Neural cell (in vitro differentiated cells): ENCODE measurements around the gene EIF2S2. TPM values are rescaled to one million over a fixed set of nuclear protein-coding genes. Genes with fewer than 3 reads are reported as not detected.

ENCODE experiments used
- H2AFZ ChIP-seq: fragments of 200-600, 300-800 bp; sonication (generic), shearing (Covaris generic); 2 replicates; pipeline ENCODE4 v1.6.0; 2014; ENCODE audit warnings: low read depth, mild to moderate bottlenecking, antibody characterized with exemption, low read length, moderate library complexity
- H3F3A ChIP-seq: fragments of 200-600 bp; shearing (Covaris generic); 2 replicates; pipeline ENCODE4 v1.6.1; 2016; ENCODE audit warnings: mild to moderate bottlenecking, moderate library complexity, mixed read lengths, antibody characterized with exemption, low read length; ENCODE audit not compliant: insufficient read depth, poor library complexity, severe bottlenecking
- H3K27ac ChIP-seq: fragments of 200-600, 300-800 bp; sonication (generic), shearing (Covaris generic); 2 replicates; pipeline ENCODE4 v1.5.1; 2014; ENCODE audit warnings: mild to moderate bottlenecking, low read length, moderate library complexity
- H3K27me3 ChIP-seq: fragments of 300-800, 200-600 bp; sonication (generic), shearing (Covaris generic); 2 replicates; pipeline ENCODE4 v1.6.0; 2014; ENCODE audit warnings: mild to moderate bottlenecking, low read depth, low read length, moderate library complexity; ENCODE audit not compliant: insufficient read depth
- H3K36me3 ChIP-seq: fragments of 300-800, 200-600 bp; sonication (generic), shearing (Covaris generic); 2 replicates; pipeline ENCODE4 v1.5.1; 2014; ENCODE audit warnings: mild to moderate bottlenecking, antibody characterized with exemption, low read length, moderate library complexity; ENCODE audit not compliant: insufficient read depth
- H3K4me2 ChIP-seq: fragments of 300-800, 200-600 bp; sonication (generic), shearing (Covaris generic); 2 replicates; pipeline ENCODE4 v1.6.0; 2014; ENCODE audit warnings: mild to moderate bottlenecking, low read length
- H3K4me3 ChIP-seq: fragments of 300-800, 200-600 bp; sonication (generic), shearing (Covaris generic); 2 replicates; pipeline ENCODE4 v1.5.1; 2014; ENCODE audit warnings: mild to moderate bottlenecking, low read length, moderate library complexity
- H3K79me2 ChIP-seq: fragments of 200-600 bp; shearing (Covaris generic); replicated peaks from 2 replicates; pipeline ENCODE4 v1.6.0; 2014; ENCODE audit warnings: mild to moderate bottlenecking, low read length, moderate library complexity; ENCODE audit not compliant: insufficient read depth
- H3K9ac ChIP-seq: fragments of 300-800, 200-600 bp; sonication (generic), shearing (Covaris generic); 2 replicates; pipeline ENCODE4 v1.6.1; 2016; ENCODE audit warnings: mild to moderate bottlenecking, low read length, mixed read lengths
- H3K9me2 ChIP-seq: fragments of 200-600 bp; shearing (Covaris generic); 2 replicates; pipeline ENCODE4 v1.6.1; 2016; ENCODE audit warnings: mild to moderate bottlenecking, low read length, mixed read lengths; ENCODE audit not compliant: insufficient read depth
- H3K9me3 ChIP-seq: fragments of 200-600, 300-800 bp; sonication (generic), shearing (Covaris generic); 2 replicates; pipeline ENCODE4 v1.6.1; 2016; ENCODE audit warnings: mild to moderate bottlenecking, mixed run types, low read length, moderate library complexity, mixed read lengths
- H4K20me1 ChIP-seq: fragments of 200-600 bp; shearing (Covaris generic); 2 replicates; pipeline ENCODE4 v1.6.1; 2016; ENCODE audit warnings: mild to moderate bottlenecking, mixed run types; ENCODE audit not compliant: insufficient read depth
- CTCF ChIP-seq: fragments of 450-650 bp; IDR thresholded peaks from 2 replicates; pipeline ENCODE4 v1.5.1; 2014; ENCODE audit warnings: antibody characterized with exemption, mild to moderate bottlenecking, moderate library complexity; ENCODE audit not compliant: poor library complexity, severe bottlenecking
- EP300 ChIP-seq: fragments of 450-650 bp; conservative IDR thresholded peaks from 2 replicates; pipeline ENCODE4 v1.6.1; 2014; ENCODE audit warnings: antibody characterized with exemption, mild to moderate bottlenecking, moderate library complexity; ENCODE audit not compliant: poor library complexity, severe bottlenecking
- MXI1 ChIP-seq: fragments of 450-650 bp; conservative IDR thresholded peaks from 2 replicates; pipeline ENCODE4 v1.6.1; 2014; ENCODE audit warnings: antibody characterized with exemption, mild to moderate bottlenecking; ENCODE audit not compliant: poor library complexity, severe bottlenecking
- POLR2AphosphoS5 ChIP-seq: IDR thresholded peaks from 2 replicates; pipeline ENCODE4 v1.6.1; 2012
- RAD21 ChIP-seq: fragments of 450-650 bp; conservative IDR thresholded peaks from 2 replicates; pipeline ENCODE4 v1.6.1; 2014; ENCODE audit warnings: antibody characterized with exemption, mild to moderate bottlenecking, moderate library complexity
- REST ChIP-seq: IDR thresholded peaks from 2 replicates; pipeline ENCODE4 v1.6.1; 2012; ENCODE audit warnings: borderline replicate concordance
- SMC3 ChIP-seq: fragments of 450-650 bp; conservative IDR thresholded peaks from 2 replicates; pipeline ENCODE4 v1.6.1; 2014; ENCODE audit warnings: antibody characterized with exemption, mild to moderate bottlenecking, moderate library complexity; ENCODE audit not compliant: poor library complexity
- TAF1 ChIP-seq: IDR thresholded peaks from 2 replicates; pipeline ENCODE4 v1.6.1; 2012; ENCODE audit warnings: low read depth
- polyA plus RNA-seq: library from polyadenylated mRNA; depleted of rRNA; stranded (reverse); fragments of >200 nt; gene quantifications from 2 replicates; pipeline ENCODE4 v1.2.3, GENCODE V29; 2014

The EIF2S2 gene
- polyA plus RNA-seq, 1 donor from 2014 or later, result 62.6 TPM

DNA sequence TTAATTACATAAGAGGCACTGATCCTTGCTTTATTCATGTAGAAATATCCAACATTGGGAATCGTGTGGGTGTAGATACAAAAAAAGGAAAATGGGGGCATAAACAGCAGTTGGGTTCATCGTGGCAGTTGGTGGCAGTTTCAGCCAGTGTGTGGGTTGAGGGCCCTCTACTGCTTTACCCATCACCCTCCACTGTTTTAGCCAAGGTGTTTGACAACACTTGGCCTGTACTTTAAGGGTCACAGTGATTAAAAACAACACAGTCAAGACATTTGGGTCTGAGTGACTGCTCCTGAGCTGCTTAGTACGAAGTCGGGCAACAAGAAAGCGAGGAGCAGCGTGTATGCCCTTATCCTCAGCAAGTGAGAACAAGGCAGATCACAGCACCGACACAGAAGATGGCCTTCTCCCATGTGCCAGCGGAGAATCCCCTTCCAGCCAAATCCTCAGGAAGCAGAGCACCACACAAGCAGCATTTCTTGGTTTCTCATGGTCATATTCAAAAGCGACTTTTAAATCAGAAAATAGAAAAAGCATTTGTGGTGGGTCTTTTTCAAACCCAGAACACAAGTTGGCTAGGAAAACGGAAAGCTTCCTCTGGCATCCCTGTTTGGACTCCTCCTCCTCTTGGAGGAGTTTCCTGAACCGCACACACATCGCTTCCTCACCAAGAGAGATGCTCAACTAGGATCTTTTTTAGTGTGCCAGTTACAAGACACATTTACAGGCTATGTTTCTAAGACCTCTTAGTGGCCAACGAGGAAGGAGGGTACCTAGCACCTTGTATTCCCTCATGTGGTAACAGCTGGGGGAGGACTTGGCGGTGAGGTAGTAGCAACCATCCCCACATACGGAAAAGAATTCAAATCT, 23.5 kb downstream of the EIF2S2 start:
- Histone ChIP-seq H3K9me2 (no peaks in the 10 kb centered on the region), H4K20me1 (no peaks in the 10 kb centered on the region), H3K9me3 (no peaks in the 10 kb centered on the region), H3K27me3 (no peaks in the 10 kb centered on the region), H3K27ac (no peak overlapping the region), H3K36me3 (no peaks in the 10 kb centered on the region), H3K4me3 (no peak overlapping the region), H3K4me2 (no peak overlapping the region), H3K79me2 (no peaks in the 10 kb centered on the region), H3K9ac (no peak overlapping the region), H3F3A (no peaks in the 10 kb centered on the region), H2AFZ (no peak overlapping the region)
- TF ChIP-seq TAF1 (no peak), MXI1 (no peak), RAD21 (no peak), SMC3 (no peak), EP300 (no peak), CTCF (no peak), REST (no peak)

GRCh38 chr20:34085544-34086040, 26.5 kb downstream of the EIF2S2 start:
- Histone ChIP-seq H3K9me3 (no peaks in the 10 kb centered on the region), H3K27me3 (no peaks in the 10 kb centered on the region), H3K79me2 (no peaks in the 10 kb centered on the region), H3K9ac (no peak overlapping the region), H3K9me2 (no peaks in the 10 kb centered on the region), H3K4me2 (no peak overlapping the region), H3K36me3 (peaks cover 4% of the 10 kb centered on the region), H3K4me3 (no peak overlapping the region), H4K20me1 (no peaks in the 10 kb centered on the region), H3F3A (no peaks in the 10 kb centered on the region), H3K27ac (no peak overlapping the region), H2AFZ (no peak overlapping the region)
- TF ChIP-seq MXI1, result no peak
- no peak for TF ChIP-seq CTCF
- TF ChIP-seq POLR2AphosphoS5, result no peak
